RPMI7951 (cell line): Measurements from ENCODE around the gene MAGI3. TPM values are rescaled to one million over a fixed set of nuclear protein-coding genes. Genes with fewer than 3 reads are reported as not detected.

Experiments used
- DNase-seq: peaks from one replicate; pipeline ENCODE4 v3.0.0-alpha.2; 2012; ENCODE audit warnings: low read depth
- total RNA-seq: library from RNA; depleted of rRNA; stranded (reverse); fragments of >200 nt; shearing (Covaris generic); gene quantifications from 2 replicates; pipeline ENCODE4 v1.2.3, GENCODE V29; 2014; rRNA removed

The MAGI3 gene
- 7.3 and 8.1 TPM in 2 replicates for total RNA-seq

GRCh38 chr1:113389953-113390834 is at the start of gene MAGI3:
TSS of gene MAGI3 (plus strand) at chr1:113390515. CDS start at chr1:113391034, 519 bp downstream.
- peak; percentile 97 for DNase-seq

- peak; percentile 2 for DNase-seq
These were observed 36.7 kb upstream of the MAGI3 start for GRCh38 chr1:113353580-113353979.

GRCh38 chr1:113363935-113364334 is 26.4 kb upstream of the MAGI3 start:
- DNase-seq = no peak

- DNase-seq = no peak
These were observed 21.3 kb upstream of the MAGI3 start for GRCh38 chr1:113369040-113369439.

- DNase-seq = no peak
These were observed 20.6 kb upstream of the MAGI3 start for GRCh38 chr1:113369699-113370098.

DNA sequence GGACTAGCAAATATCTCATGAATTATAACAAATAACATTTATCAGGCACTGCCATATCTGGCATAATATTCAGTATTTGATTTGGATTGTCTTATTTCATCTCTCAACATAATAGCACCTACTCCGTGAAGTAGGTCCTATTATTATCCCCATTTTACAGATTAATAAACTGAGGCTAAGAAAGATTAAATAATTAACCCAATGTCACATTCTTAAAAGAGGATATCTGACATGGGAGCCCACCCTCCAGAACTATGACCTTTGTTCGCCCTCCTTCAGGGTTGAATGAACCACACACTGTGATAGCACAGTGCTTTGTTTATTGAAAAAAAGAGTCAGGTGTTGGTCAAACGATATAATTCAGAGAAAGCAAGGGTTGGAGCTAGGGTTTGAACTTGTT is 19.4 kb upstream of the MAGI3 start:
- DNase-seq = no peak

GRCh38 chr1:113372546-113372945 is 17.8 kb upstream of the MAGI3 start:
- no peak for DNase-seq

DNA sequence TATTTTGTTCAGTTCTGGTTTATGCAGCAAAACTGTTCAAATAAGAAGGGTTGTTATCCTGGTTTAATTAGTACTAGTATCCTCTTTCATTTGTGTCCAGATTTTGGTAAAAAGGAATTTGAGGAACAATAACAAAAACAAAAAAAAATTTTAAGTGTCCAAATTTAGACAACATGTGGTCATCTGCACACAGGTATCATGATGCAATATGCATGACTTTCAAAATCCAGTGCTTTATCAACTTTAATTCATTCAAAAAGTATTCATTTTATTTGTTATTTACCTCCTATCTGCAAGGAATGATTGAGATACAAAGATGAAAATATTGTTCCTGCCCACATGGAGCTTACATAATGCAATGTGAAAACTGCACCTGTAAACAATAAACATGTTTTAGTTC is 16.7 kb upstream of the MAGI3 start:
- DNase-seq = no peak

- DNase-seq = no peak
These were observed 14.4 kb upstream of the MAGI3 start for GRCh38 chr1:113375878-113376277.

DNA sequence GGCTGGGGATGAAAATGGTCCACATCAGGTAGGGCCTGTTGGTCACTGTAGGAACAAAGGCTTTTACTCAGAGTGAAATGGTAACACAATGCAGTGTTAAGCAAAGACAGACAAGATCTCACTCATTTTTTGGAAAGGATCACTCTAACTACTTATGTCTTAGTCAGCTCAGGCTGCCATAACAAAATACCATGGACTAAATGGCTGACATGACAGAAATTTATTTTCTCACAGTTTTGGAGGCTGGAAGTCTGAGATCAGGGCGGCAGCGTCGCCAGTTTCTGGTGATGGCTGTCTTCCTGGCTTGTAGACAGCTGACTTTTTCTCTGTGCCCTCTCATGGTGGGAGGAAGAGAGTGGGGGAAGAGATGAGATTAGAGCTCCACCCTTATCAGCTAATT is 10.2 kb upstream of the MAGI3 start:
- DNase-seq = no peak

- no peak for DNase-seq
These were observed 2.2 kb upstream of the MAGI3 start for GRCh38 chr1:113388017-113388620.

DNA sequence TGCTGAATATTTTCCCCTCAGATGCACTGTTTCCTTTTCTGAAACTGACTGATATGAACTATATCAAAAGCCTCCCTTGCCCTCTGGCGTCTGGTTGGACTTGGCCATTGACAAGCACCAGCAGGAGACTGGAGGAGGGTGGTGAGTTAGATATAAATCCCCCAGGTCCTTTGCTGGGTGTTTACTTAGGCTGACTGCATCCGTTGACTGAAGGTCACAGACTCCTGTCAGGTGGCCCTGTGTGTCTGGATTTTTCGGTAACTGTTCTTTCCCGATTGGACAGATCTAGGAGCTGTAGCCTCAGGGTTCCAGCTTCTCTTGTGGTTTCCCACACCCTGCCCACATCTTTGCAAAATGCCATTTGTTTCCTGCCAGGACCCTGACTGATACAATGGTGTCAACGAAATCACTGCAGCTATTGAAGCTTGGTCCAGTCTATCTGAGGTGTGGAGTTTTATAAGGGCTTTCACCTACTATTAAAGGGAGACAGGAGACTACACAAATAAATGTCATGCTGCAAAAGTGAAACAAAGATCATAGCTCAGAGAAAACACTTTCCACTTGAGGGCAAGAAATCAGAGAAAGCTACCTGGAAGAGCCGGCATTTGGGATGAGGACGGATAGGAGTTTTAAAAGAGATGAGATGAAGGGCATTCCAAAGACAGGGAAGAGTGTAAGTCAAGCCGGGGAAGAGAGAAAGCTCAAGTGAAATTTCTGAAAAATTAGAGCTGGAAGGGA is 1.5 kb upstream of the MAGI3 start:
- peak; percentile 75 for DNase-seq

DNA sequence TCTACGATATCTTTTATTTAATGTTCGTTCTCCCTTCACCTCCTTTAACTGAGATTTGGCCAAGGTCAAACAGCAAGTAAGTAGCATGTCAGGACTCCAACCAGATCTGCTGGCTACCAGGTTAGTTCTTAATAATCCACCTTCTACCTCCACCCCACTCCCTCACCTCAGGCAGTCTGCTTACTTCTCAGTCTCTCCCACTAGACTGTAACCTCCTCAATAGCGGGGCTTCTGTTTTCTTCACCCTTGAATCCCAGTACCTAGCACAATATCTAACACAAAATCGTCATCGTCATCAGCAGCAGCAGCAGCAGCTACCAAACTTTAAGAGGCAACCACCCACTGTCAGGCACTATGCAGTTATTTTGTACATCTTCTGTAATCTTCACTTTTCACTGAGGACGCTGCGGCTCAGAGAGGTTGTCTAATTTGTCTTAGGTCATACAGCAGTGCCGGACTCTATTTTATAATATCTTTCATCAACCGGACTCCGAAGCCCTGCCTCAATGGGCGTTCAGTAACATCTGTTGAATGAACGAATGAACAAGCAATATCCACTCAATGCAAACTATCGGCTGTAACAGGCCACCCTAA is 859 bp upstream of the MAGI3 start:
- peak; percentile 5 for DNase-seq

- DNase-seq = peak; percentile 14
These were observed 745 bp downstream of the MAGI3 start for GRCh38 chr1:113390871-113391648.

DNA sequence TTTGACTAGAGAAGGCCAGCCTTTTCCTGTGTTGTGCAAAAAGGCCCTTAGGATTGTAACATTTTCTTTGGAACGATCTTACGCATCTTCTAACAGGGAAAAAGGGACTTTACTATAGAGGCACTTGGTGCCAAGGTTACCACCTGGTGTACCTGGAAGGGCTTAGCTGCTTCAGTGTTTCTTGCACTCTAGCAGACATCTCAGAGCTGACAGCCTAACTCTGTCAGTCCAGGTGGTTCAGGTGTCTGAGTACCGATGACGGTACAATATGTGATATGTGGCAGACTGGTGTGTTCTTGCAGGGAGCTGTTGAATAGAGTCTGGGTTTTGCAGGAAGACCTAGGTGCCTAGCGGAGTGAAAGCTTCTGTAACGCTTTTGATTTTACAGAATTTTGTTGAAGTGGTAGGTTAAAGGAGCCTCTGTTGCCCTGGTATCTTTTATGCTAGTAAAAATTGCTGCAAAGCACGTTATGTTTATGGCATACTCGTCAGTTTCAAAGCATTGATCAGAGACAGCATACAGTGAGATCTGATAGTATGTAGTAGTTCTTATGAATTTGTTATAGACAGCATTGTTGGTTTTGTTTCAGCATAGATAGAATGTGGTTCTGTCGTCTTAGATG is 1.4 kb downstream of the MAGI3 start:
- no peak for DNase-seq

DNA sequence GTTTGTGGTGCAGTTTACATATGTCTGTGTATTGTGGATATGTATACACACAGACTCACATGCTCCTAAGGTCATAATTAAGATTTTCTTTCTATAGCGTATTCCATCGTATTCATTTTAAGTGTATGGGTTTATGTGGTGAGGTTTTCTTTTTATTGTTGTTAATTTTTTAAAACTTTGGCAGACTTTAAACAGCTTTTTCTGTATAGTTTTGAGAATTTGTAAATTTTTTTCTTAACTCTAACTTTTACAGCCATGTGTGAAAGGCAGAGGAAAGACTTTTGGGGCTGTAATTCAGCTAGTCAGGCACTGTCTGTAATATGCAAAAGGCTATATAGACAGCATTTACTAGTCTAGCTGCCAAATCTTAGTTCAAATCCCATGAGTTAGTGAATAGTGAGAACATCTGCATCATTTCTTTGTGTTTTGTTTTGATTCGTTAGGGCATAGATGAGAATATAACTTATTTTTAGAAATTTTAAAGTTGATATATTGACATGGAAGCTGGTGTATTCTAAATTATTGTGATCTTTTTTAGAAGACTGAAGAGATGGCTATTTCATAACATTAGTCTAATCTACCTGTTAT is 2.3 kb downstream of the MAGI3 start:
- DNase-seq = no peak

DNA sequence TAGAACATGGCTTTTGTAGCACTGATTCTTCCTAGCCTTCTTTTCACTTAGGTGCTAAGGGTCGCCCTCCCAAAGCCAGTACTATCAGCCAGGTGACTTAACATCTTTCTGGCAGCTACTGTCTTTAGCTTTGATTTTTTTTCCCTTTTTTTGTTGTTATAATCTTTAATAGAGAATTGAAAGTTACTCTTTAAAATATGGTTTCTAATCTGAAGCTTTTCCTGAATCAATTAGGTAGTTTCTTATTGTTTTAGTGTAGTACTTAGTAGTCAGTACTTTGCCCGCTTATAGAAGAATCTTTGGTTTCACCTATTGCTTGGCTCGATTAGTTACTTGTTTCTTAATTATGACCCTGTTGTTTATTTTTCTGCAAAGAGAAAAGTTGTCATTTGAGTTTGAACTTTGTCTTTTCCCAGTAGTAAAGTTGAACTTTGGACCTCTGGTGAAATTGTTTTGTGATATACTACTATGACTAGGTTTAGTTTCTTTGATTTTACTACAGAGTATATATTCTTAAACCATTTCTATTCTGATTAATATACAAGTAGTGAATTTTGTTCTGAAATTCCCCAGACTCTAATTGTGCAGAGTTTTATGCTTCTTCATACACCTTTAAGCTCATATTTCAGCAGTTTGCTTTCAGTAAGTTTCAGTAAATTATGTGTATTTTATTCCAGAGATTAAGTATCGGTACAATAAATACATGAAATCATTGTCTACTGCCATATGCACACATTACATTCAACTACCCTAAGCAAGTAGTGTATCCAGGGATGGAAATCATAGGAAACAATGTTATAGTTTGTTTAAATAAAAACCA is 3.9 kb downstream of the MAGI3 start:
- DNase-seq = no peak

DNA sequence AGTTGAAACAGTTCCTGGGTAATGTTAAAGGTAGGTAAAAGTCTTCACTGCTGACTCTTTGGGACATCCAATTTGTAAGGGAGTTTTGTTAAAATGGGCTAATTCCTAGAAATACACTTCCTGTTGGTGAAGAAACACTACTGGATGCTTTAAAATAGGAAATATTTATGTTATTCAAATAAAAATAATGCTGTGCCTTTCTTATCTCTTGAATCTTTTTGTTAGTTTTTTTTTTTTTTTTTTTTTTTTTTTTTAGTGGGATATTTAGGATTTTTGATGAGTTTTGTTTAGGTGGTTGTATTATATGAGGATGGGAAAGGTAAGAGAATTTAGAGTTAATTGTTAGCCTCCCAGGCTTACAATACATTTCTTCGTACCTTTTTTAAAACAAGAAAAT is 4.5 kb downstream of the MAGI3 start:
- DNase-seq = no peak

GRCh38 chr1:113396102-113396501 is 5.8 kb downstream of the MAGI3 start:
- no peak for DNase-seq

DNA sequence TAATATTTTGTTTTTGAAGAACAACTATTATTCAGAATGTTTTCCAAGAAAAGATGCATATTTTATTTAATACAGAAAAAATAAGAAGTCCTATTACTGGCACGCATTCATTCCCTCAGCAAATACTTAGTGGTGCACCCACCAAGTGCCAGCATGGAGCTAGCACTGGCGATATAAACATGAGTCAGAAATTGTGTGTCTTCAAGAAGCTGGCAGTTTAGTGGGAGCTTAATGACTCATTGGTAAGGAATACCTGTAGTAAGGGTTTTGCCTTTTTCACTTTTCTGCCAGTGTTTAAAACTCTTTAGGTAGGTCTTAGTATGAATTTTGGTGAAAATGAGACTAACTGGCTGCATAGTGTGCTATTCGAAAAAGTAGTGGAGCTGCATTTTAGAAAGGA is 6.3 kb downstream of the MAGI3 start:
- DNase-seq = peak; percentile 71
